Osteoblast (primary cell): ENCODE data around the gene CGB1. TPM values are rescaled to one million over a fixed set of nuclear protein-coding genes. Genes with fewer than 3 reads are reported as not detected.

Experiments
- DNase-seq: peaks from one replicate; pipeline ENCODE4 v3.0.0; 2011; ENCODE audit warnings: low spot score, mixed read lengths; ENCODE audit not compliant: insufficient read length; ENCODE audit errors: missing footprints
- H2AFZ ChIP-seq: 2 replicates; pipeline ENCODE4 v1.6.0; 2011; ENCODE audit warnings: mild to moderate bottlenecking, low read length
- H3K27ac ChIP-seq: 2 replicates; pipeline ENCODE4 v1.5.1; 2011; ENCODE audit warnings: mild to moderate bottlenecking, low read depth, low read length, moderate library complexity
- H3K27me3 ChIP-seq: 2 replicates; pipeline ENCODE4 v1.6.0; 2012; ENCODE audit warnings: mild to moderate bottlenecking, control low read depth, inconsistent platforms, low read length, moderate library complexity; ENCODE audit not compliant: insufficient read depth
- H3K36me3 ChIP-seq: 2 replicates; pipeline ENCODE4 v1.5.1; 2011; ENCODE audit warnings: mild to moderate bottlenecking, low read length, control low read depth, moderate library complexity; ENCODE audit not compliant: insufficient read depth
- H3K4me1 ChIP-seq: 2 replicates; pipeline ENCODE4 v1.5.1; 2011; ENCODE audit warnings: mild to moderate bottlenecking, low read length, control low read depth, moderate library complexity; ENCODE audit not compliant: insufficient read depth
- H3K4me2 ChIP-seq: 2 replicates; pipeline ENCODE4 v1.6.0; 2011; ENCODE audit warnings: mild to moderate bottlenecking, low read length; ENCODE audit not compliant: insufficient read depth
- H3K4me3 ChIP-seq: fragments of 200-600 bp; sonication (generic); 3 replicates; pipeline ENCODE4 v1.5.1; 2012; ENCODE audit warnings: mild to moderate bottlenecking, low read length, inconsistent platforms; ENCODE audit not compliant: insufficient read depth
- H3K79me2 ChIP-seq: 2 replicates; pipeline ENCODE4 v1.6.0; 2012; ENCODE audit warnings: mild to moderate bottlenecking, low read length, control low read depth, inconsistent platforms; ENCODE audit not compliant: insufficient read depth
- H3K9me3 ChIP-seq: 2 replicates; pipeline ENCODE4 v1.5.1; 2011; ENCODE audit warnings: low read depth, low read length, control low read depth
- H4K20me1 ChIP-seq: 2 replicates; pipeline ENCODE4 v1.6.0; 2012; ENCODE audit warnings: mild to moderate bottlenecking, low read length, control low read depth; ENCODE audit not compliant: insufficient read depth
- total RNA-seq: library from RNA; depleted of rRNA; stranded (reverse); fragments of >200 nt; gene quantifications from 2 replicates; pipeline ENCODE4 v1.2.3, GENCODE V29; 2012
- TF ChIP-seq, protein P1 (sequence below): IDR thresholded peaks from 2 replicates; pipeline ENCODE4 v1.5.1; 2011; ENCODE audit warnings: mild to moderate bottlenecking, low read depth, low read length, moderate library complexity; ENCODE audit errors: extremely low read depth

Gene CGB1
- total RNA-seq, 1 donor: not detected

DNA sequence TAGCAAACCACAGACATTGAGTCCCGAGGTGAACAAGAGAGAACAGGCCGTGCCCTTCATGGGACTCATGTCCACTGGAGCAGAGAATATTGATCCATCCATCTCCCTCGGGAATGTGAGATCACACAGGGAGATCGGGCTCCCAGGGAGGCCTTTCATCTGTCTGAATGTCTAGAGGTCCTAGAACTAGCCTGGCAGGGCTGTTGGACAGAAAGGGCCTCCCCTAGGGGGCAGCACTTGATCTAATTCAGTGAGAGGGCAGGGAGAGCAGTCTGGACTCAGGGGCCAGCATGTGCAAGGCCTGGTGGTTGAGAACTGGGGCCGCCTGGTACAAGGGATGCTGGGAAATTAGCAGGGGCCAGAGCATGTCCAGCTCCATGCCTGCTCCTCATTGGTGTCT is 38.7 kb downstream of the CGB1 start:
- Histone ChIP-seq H3K27me3 (no peaks in the 10 kb centered on the region), H3K27ac (no peak overlapping the region), H3K9me3 (no peaks in the 10 kb centered on the region), H4K20me1 (peaks cover 20% of the 10 kb centered on the region), H3K4me1 (peaks cover 13% of the 10 kb centered on the region), H3K4me2 (no peak overlapping the region), H3K36me3 (peaks cover 12% of the 10 kb centered on the region), H3K4me3 (no peak overlapping the region), H2AFZ (no peak overlapping the region), H3K79me2 (peaks cover 62% of the 10 kb centered on the region)
- TF ChIP-seq, protein P1, sequence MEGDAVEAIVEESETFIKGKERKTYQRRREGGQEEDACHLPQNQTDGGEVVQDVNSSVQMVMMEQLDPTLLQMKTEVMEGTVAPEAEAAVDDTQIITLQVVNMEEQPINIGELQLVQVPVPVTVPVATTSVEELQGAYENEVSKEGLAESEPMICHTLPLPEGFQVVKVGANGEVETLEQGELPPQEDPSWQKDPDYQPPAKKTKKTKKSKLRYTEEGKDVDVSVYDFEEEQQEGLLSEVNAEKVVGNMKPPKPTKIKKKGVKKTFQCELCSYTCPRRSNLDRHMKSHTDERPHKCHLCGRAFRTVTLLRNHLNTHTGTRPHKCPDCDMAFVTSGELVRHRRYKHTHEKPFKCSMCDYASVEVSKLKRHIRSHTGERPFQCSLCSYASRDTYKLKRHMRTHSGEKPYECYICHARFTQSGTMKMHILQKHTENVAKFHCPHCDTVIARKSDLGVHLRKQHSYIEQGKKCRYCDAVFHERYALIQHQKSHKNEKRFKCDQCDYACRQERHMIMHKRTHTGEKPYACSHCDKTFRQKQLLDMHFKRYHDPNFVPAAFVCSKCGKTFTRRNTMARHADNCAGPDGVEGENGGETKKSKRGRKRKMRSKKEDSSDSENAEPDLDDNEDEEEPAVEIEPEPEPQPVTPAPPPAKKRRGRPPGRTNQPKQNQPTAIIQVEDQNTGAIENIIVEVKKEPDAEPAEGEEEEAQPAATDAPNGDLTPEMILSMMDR: peak; percentile 72
- DNase-seq: peak; percentile 93

DNA sequence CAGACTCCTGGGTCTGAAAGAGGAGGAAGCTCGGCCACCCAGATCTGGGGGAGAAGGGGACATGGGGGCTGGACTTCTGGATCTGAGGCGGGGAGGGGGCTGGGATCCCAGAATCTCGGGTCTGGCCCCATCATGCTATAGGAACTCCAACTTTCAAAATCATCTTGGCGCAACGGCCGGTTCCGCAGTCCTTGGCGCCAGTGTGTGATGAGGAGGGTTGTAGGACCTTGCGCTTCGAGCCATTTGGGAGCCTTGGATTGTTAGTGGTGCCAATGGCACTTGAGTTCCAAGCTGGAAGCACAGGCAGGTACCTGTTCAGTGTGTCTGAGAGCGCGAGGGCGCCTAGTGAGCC is 42.7 kb downstream of the CGB1 start:
- H3K4me2 ChIP-seq: peak overlapping the region; percentile 99
- H3K27ac ChIP-seq: peak overlapping the region; percentile 74
- no peaks in the 10 kb centered on the region for H3K9me3 ChIP-seq
- H3K4me3 ChIP-seq: peak overlapping the region; percentile 89
- H4K20me1 ChIP-seq: peaks cover 22% of the 10 kb centered on the region
- DNase-seq: peak; percentile 17
- H3K4me1 ChIP-seq: peaks cover 29% of the 10 kb centered on the region
- no peaks in the 10 kb centered on the region for H3K36me3 ChIP-seq
- H3K27me3 ChIP-seq: no peaks in the 10 kb centered on the region
- TF ChIP-seq, protein P1: no peak
- H2AFZ ChIP-seq: peak overlapping the region; percentile 81
- peaks cover 83% of the 10 kb centered on the region for H3K79me2 ChIP-seq

DNA sequence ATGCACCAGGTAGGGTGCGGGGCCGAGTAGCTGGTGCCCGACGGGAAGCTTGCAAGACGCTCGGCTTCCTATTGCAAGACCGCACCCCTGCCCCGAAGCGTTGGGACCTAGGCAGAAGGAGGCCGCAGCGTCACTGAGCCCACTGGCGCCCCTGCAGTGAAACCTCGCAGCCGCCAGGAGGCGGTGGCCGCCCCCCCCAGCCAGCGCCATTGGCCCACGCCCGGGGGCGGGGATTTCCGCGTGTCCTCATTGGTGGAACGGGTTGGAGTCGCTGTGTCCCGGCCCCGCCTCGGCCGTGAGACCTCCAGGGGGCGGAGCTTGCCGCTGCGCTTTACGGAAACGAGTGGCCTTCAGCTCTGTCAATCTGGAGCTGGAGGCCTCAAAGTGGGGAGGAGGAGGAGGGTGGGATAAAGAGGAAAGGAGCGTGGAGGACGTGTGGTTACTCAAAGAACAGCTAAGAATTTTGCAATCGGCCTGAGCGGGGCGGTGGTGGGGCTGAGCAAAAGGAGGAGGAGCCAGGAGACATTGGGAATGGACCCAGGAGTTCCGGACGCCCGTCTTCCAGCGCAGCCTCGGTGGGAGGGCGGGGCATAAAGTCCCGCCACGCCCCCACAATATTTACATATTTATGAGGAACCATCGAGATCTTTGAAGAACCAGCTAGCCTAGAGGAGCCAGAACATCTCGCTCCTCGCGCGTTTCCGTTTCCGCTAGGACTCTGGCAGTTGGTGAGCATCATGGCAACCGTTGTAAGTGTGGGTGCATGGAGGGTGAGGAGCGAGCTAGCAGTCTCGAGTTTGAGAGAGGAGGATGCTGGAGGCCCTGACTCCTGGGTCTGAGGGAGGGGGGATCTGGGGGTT is 43.3 kb downstream of the CGB1 start, which contains the start of the genes GYS1 and RUVBL2:
GYS1 (minus strand) TSS at position 135 of the 860 bp plus-strand sequence. CDS start 197 bp downstream, outside the sequence.
RUVBL2 (plus strand) TSS at position 713 of the 860 bp plus-strand sequence; CDS start at position 738, 25 bp downstream.
- Histone ChIP-seq H3K4me3 (peak within 1 kb of the TSS; percentile 89), H3K4me2 (peak within 1 kb of the TSS; percentile 99), H4K20me1 (peaks cover 20% of the 10 kb centered on the region), H3K79me2 (peaks cover 80% of the 10 kb centered on the region), H3K9me3 (no peaks in the 10 kb centered on the region), H3K36me3 (peaks cover 6% of the 10 kb centered on the region), H2AFZ (peak within 1 kb of the TSS; percentile 82), H3K4me1 (peaks cover 29% of the 10 kb centered on the region), H3K27me3 (no peaks in the 10 kb centered on the region), H3K27ac (peak within 1 kb of the TSS; percentile 85)
- peak; percentile 98 for DNase-seq
- TF ChIP-seq, protein P1: peak; percentile 82

DNA sequence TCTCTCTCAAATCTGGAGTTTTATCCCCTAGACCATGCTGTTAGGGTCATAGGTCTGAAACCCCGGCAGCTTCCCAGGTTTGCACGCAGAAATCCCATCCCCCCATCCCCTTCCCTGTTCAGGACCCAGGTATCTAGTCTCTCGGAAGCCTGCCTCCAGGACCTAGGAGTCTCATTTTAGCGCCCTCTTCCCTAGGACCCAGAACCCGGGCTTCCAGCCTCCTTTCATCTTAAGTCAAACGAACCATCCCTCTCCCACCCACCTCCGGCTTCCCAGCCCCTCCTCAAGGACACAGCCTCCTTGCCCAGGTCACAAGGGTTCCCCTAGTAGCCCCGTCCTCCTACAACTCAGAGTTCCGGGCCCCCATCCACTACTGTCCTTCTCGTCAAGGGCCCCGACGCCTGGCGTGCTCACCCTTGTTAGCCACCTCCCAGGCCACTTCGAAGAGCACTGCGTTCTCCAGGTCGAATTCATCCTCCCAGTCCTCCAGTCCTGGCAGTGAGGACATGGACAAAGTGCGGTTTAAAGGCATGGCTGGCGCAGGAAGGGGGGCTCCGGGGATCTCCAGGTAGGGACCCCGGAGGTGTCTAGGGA is 44.0 kb downstream of the CGB1 start:
- TF ChIP-seq, protein P1: no peak
- peak; percentile 77 for DNase-seq
- Histone ChIP-seq H4K20me1 (peaks cover 17% of the 10 kb centered on the region), H3K4me1 (peaks cover 29% of the 10 kb centered on the region), H3K36me3 (peaks cover 10% of the 10 kb centered on the region), H3K27ac (peak overlapping the region; percentile 85), H3K27me3 (no peaks in the 10 kb centered on the region), H3K4me3 (peak overlapping the region; percentile 89), H3K79me2 (peaks cover 73% of the 10 kb centered on the region), H2AFZ (peak overlapping the region; percentile 82), H3K9me3 (no peaks in the 10 kb centered on the region), H3K4me2 (peak overlapping the region; percentile 99)
